ENCODE data around the gene ARPP21.

DNA sequence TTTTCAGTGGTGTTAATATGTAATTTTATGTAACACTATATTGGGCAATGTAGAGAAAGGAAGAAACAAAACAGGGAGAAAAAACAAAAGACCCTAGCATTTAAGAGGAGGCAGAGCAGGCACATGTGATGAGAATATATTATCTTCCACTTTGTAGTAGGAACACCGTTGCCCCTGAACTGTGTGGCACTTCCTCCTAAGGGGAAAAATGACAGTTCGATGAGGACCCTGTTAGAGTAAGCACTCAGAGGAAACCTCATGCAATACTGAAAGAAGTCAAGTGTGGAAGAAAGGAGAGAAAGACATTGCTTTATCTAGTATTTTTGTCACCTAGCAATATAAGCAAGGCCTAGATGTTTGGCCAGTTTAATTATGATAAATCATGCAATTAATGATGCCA is 32.2 kb downstream of the ARPP21 start:
- TF ChIP-seq CTCF (conservative IDR thresholded peaks at IDR 0.05; ENCODE audit: low read length) (no peak), EZH2phosphoT487 (IDR thresholded peaks at IDR 0.05; ENCODE audit: borderline replicate concordance, low read depth, low read length) (no peak)

Measured in OCI-LY7 (cell line).